Muscle of back (tissue), 11 donors: ENCODE results near the gene PTPRN2. TPM values are rescaled to one million over a fixed set of nuclear protein-coding genes. Genes with fewer than 3 reads are reported as not detected.
A peak's percentile ranks its signal among the peaks of the same experiment; 100 is the strongest.

Experiments used
- DNase-seq, 3 donors: peaks; one replicate each; pipeline versions ENCODE4 v3.0.0 to v3.0.0-alpha.2; 2013
- polyA plus RNA-seq, 10 donors: library from polyadenylated mRNA; unstranded; fragments of 120-200 nt; gene quantifications; one replicate each; pipeline ENCODE4 v1.2.1, GENCODE V29; 2013; ENCODE audit not compliant: insufficient read length in 10 of 10

The PTPRN2 gene
- polyA plus RNA-seq, 10 donors: 1.8 to 3.1 (median 2.1) TPM

DNA sequence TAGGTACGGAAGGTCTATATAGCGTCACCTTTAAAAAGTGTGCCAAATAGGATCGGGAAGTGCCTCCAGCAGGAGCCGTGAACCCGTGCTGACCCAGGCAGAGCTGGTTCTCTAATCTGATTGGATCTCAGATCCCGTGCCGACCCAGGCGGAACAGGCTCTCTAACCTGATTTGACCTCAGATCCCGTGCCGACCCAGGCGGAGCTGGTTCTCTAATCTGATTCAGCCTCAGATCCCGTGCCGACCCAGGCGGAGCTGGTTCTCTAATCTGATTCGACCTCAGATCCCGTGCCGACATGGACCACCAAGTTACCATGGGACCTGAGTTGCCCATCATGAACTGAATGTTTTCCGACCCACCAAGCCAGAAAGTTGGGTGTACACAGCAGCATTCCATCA is 463.9 kb downstream of the PTPRN2 start:
- DNase-seq: no peak

DNA sequence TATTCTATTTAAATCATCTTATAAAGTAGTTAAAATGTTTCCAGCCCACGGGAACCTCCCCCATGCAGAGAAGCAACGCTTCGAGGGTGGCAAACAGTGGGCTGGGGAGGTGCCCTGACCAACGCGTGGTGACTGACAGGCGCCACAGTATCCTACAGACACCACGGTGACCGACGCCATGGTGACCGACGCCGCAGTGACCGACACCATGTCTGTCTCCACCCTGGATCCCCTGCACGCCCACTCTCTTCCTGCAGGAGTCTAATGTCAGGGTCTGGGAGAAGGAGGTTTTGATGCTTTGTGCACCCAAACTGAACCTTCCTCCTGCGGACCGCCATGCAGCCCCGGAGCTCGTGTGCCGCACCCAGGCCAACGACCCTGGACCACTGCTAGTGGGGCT is 464.4 kb downstream of the PTPRN2 start:
- no peak for DNase-seq

GRCh38 chr7:158121441-158122045 is 466.1 kb downstream of the PTPRN2 start:
- no peak for DNase-seq

DNA sequence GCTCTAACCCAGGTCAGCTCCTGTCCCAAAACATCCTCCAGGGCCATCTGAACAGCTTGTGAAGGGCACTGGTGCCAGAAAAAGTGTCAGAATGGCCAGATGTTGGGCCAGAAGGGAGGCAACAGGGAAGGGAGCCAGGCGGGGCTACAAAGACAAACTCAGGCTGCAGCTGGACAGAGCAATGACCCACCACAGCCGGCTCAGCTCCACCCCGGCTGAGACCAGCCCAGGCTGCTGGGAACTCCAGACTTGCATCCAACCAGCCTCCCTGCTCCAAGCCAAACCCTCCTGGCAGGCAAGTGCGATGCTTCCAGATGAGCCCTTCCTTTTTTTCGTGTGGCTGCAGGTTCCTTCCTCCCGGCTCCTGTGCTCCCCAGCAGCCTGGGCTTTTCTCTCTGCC is 466.9 kb downstream of the PTPRN2 start:
- peak in 2 of 3 donors; percentile 7 to 19 for DNase-seq

DNA sequence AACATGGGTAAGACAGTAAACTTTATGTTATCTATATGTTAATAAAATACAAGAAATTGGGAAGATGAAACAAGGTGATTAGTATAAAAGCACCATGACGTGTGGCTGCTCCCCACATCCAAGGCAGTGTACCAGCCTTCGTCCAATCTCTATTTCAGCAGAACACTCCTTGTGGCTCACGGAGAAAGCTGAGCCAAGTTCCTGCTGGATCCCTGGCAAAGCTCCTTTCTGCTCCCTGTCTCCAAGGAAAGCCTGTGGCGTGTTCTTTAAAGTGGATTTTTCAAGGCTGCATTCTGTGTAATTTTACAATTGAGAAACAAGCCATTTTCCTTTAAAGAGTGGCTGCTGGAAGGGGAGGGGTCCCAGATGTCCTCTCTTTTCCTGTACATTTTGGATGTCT is 467.3 kb downstream of the PTPRN2 start:
- DNase-seq: no peak

- no peak for DNase-seq
These were observed 470.0 kb downstream of the PTPRN2 start for GRCh38 chr7:158117341-158118222.

- no peak for DNase-seq
These were observed 471.4 kb downstream of the PTPRN2 start for GRCh38 chr7:158116235-158116634.

DNA sequence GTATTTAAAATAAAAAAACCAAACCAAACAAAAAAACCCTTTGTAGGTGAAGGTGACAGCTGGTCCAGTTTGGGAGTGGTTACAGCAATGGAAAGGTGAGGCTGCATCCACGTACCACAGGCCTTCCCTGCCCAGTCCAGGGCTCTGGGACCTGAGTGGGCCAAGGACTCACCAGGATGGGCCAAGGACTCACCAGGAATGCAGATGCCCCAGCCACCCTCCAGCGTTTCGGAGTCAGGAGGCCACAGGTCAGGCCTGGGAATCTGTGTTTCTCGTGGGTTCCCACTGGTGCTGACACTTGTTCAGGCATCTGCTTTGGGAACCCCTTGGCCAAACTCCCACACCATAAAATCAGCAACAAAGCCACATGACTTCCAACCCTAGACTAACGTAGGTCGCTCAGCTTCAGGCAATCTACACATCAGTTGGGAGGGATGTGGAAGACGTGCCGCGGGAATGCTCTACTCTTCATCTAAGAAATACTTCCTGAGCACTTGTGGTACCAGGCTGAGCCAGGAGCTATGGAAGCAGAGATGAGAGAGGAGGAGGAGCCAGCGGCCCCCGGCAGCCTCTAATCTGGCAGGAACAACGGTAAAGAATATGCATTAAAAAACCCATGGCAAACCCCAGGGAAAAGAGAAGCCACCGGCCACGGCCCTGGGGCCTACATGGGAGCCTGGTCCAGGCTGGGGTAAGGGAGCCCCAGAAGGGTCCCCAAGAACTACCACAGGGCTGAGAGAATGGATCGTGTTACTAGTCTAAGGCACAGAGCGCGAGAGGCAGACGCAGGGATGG is 473.4 kb downstream of the PTPRN2 start:
- no peak for DNase-seq

DNA sequence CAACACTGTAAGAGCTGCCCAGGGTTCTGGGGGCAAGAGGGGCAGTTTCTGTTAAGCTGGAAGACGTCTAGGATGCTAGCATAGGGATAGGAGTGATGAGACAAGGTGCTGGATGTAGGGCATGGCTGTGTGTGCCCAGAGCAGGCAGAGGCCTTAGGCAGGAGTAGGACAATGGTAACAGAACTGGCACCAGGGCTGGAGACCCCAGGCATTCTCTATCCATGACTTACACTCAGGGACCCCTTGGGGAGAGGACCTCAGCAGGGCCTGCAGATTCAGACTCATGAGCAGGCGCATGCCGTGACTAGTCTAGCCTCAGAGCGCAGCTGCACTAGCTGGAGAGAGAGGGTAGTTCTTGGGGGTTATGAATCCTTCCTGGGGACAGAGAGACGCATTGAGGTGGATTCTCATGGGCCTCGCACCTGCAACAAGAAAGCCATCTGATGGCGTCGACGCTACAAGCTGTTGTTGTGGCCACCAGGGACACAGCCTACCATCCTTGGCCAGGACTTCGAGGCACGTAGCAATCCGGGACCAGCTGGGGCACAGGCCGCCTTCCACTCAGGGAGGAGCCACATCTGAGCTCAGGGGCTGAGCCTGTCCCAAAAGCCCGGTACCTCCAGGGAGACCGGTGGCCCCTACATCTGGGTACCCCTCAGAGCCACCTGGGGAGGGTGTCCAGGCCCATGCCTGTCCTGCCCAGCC is 474.1 kb downstream of the PTPRN2 start:
- no peak for DNase-seq

DNA sequence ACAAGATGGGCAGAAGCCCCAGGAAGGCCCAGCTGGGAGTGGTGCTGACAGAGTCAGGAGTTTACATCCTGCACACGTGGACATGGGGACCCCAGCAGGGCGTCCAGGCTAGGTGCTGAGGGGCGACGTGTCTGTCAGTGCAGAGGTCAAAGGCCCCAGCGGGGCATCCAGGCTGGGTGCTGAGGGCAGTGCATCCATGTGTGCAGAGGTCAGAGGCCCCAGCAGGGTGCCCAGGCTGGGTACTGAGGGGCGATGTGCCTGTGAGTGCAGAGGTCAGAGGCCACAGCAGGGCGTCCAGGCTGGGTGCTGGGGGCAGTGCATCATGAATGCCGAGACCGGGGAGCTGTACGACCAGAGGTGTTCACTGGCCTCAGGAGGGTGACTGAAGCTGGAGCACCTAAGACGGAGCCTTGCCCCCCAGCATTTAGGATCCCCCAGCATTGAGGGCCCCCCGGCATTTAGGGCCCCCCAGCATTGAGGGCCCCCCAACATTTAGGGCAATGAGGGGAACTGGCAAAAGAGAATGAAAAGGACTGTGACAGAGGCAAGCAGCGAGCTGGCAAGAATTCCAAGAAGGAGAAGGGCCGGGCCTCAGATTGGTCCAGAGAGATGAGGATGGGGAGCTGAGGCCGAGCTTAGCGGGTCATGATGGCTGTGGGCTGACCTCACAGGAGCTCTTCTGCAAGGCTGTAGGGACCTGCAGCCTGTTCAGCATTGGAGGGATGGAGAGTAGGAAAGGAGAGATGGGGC is 474.9 kb downstream of the PTPRN2 start:
- no peak for DNase-seq

GRCh38 chr7:158111906-158112570 is 475.6 kb downstream of the PTPRN2 start:
- no peak for DNase-seq

DNA sequence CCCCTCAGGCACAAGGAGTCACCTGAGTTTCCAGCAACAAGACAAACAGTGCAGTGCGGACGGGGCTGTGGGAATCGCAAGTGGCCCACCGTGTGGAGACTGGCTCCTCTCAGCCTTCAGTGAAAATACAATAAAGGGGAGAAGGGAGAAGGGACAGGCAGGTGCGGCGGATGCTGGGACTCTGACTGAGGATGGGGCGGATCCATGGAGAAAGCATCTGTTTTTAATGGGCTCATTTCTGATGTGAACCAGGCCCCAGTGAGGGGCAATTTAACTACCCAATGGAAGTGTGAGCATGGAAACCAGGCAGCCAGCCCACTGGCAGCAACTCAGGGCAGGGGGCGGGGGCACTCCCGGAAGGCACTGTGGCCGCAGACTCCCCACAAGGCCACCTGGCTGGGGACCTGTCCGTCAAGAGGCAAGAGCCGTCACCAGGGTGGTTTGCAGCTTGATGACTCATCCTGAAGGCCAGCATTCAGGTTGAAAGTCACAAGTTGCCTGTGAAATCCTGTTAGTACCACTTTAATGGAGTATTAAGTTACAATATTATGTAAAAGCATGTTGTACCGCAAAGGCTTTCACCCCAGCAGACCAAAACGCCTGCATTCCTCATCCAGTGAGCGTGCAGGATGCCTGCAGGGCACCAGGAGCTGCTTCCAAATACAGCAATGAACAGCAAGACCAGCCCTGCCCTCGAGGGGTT is 476.4 kb downstream of the PTPRN2 start:
- DNase-seq: no peak

DNA sequence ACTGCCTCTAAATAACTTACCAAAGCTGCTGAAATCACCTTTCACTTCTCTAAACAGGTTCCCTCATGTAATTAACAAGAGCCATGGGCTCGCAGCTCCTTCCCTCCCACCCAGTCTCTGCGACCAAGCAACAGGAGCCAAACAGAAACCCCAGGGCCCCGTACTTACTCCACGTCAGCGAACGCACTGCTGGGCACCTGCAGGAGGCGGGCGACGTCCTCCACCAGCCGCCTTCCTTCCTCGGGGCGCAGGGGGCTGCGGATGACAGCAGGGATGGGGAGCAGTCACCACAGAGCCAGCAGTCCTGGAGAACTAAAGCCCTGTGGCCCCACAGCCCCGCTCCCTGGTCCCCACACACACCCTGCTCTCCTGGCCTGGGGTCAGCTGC is 477.0 kb downstream of the PTPRN2 start:
- no peak for DNase-seq

DNA sequence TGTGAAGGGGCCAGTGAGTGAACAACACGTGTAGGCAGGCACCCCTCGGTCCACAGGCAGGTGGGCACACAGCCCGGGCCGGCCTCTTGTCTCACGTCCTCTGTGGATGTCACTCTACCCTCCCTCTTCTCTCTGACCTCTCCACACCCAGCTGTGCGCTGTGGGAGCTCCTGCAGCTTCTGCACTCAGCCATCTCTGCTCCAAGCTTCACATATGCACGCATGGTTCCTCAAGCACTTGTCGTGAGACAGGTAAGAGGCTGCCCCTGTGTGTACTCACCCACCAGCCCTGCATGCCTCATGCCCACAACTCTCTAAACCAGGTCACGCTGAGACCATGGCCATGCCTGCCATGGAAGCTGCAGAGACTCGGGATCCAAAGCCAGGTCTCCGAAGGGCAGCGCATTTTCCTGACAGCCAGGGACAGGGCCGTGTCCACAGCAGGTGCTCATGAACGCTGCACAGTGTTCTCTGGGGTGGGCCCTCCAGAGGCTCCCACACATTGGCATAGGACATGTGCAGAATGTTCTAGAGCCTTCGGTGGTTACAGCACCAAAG is 477.5 kb downstream of the PTPRN2 start:
- DNase-seq: no peak

DNA sequence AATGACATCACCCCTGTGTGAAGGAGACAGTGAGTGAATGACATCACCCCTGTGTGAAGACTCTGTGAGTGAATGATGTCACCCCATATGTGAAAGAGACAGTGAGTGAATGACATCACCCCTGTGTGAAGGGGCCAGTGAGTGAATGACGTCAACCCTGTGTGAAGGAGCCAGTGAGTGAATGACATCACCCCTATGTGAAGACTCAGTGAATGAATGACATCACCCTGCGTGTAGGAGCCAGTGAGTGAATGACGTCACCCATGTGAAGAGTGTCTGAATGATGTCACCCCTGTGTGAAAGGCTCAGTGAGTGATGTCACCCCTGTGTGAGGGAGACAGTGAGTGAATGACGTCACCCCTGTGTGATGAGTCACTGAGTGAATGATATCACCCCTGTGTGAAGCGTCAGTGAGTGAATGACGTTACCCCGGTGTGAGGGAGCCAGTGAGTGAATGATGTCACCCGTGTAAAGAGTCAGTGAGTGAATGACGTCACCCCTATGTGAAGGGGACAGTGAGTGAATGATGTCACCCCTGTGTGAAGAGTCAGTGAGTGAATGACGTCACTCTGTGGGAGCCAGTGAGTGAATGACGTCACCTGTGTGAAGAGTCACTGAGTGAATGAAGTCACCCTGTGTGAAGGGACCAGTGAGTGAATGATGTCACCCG is 478.1 kb downstream of the PTPRN2 start:
- DNase-seq: no peak

DNA sequence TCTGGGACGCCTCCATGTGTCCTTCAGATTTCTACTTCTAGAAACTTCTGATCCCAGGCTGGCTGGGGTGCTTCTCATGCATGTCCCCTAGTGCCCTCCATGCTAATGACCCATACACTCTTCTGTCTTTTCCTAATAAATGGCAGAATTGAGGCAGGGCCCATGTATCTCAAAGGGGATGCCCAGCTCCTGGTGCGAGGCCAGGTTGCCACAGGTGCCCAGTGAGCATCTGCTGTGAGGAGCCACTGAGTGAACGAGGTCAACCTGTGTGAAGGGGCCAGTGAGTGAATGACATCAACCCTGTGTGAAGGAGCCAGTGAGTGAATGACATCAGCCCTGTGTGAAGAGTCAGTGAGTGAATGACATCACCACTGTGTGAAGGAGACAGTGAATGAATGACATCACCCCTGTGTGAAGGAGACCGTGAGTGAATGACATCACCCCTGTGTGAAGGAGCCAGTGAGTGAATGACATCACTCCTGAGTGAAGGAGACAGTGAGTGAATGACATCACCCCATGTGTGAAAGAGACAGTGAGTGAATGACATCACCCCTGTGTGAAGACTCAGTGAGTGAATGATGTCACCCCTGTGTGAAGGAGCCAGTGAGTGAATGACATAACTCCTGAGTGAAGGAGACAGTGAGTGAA is 478.9 kb downstream of the PTPRN2 start:
- no peak for DNase-seq

DNA sequence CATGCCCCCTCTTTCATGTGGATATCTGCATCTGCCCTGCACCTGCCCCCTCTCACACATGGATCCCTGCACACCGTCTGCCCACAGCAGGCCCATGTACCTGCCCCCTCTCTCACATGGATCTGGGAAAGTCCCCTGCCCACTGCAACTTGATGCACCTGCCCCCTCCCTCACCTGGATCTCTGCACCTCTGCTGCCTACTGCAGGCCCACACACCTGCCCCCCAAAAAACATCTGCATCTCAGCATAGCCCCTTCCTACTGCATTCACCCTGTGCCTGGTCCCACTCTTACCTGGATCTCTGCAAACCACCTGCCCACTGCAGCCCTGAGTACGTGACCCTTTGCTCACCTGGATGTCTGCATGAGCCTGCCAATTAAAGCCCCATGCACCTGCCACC is 479.8 kb downstream of the PTPRN2 start:
- no peak for DNase-seq

- DNase-seq: no peak
These were observed 481.4 kb downstream of the PTPRN2 start for GRCh38 chr7:158106272-158106671.

- DNase-seq: no peak
These were observed 484.2 kb downstream of the PTPRN2 start for GRCh38 chr7:158103378-158103777.
